22Rv1 (cell line): ENCODE measurements around the gene DNAJC17.

Experiments used
- H3K27ac ChIP-seq: fragments of 450-650 bp; 2 replicates; pipeline ENCODE4 v1.5.1; 2017
- CTCF ChIP-seq: fragments of 450-650 bp; IDR thresholded peaks from 2 replicates; pipeline ENCODE4 v1.5.1; 2017; ENCODE audit warnings: mild to moderate bottlenecking
- ZFX ChIP-seq: fragments of 450-650 bp; IDR thresholded peaks from 2 replicates; pipeline ENCODE4 v1.6.1; 2017; ENCODE audit warnings: antibody characterized with exemption, borderline replicate concordance

DNAJC17 gene

GRCh38 chr15:40841741-40842140 is 34.5 kb upstream of the DNAJC17 start:
- no peak overlapping the region for H3K27ac ChIP-seq
- TF ChIP-seq ZFX = no peak
- no peak for TF ChIP-seq CTCF

- H3K27ac ChIP-seq = no peak overlapping the region
- TF ChIP-seq ZFX (no peak), CTCF (no peak)
Measured at GRCh38 chr15:40838756-40839155, 31.5 kb upstream of the DNAJC17 start.

- TF ChIP-seq ZFX (no peak), CTCF (no peak)
- no peak overlapping the region for H3K27ac ChIP-seq
Measured at GRCh38 chr15:40836020-40836419, 28.7 kb upstream of the DNAJC17 start.

- no peak for TF ChIP-seq CTCF
- no peak for TF ChIP-seq ZFX
- no peak overlapping the region for H3K27ac ChIP-seq
Measured at GRCh38 chr15:40832903-40833302, 25.6 kb upstream of the DNAJC17 start.

GRCh38 chr15:40831861-40832260 is 24.6 kb upstream of the DNAJC17 start:
- TF ChIP-seq ZFX = no peak
- TF ChIP-seq CTCF = no peak
- H3K27ac ChIP-seq = no peak overlapping the region

- TF ChIP-seq CTCF (no peak), ZFX (no peak)
- no peak overlapping the region for H3K27ac ChIP-seq
Measured at GRCh38 chr15:40830884-40831283, 23.6 kb upstream of the DNAJC17 start.

- H3K27ac ChIP-seq = no peak overlapping the region
- TF ChIP-seq CTCF = no peak
- TF ChIP-seq ZFX = no peak
Measured at GRCh38 chr15:40829115-40829514, 21.8 kb upstream of the DNAJC17 start.
